HCT116 (cell line): ENCODE measurements around the gene NKAIN4. TPM values are rescaled to one million over a fixed set of nuclear protein-coding genes. Genes with fewer than 3 reads are reported as not detected.

ENCODE experiments used
- ATAC-seq: fragments of 200-7000 bp; cut with Tn5 transposase; 2 replicates; pipeline ENCODE4 v1.9.1; 2020; ENCODE audit warnings: mild to moderate bottlenecking, moderate library complexity
- BruUV-seq: library from RNA; stranded (reverse); fragments of 400-500 nt; replicated peaks from 2 replicates; lab custom pipeline; 2021; lab: Mats Ljungman, UMichigan
- CTCF ChIA-PET: fragments of 300-600 bp; sonication (Branson Sonifier 250); formaldehyde crosslinking; loops from one replicate; lab custom pipeline; 2021; ENCODE audit warnings: antibody characterized with exemption; lab: Charles Lee
- POLR2A ChIA-PET: fragments of 300-600, 350-600 bp; sonication (Branson Sonifier 250); formaldehyde crosslinking; loops from one replicate; lab custom pipeline; 2021; ENCODE audit warnings: antibody characterized with exemption; lab: Charles Lee
- RAD21 ChIA-PET, 2 experiments: fragments of 300-600 bp; sonication (Branson Sonifier 250); formaldehyde crosslinking; loops; one replicate each; lab custom pipeline; 2023; ENCODE audit warnings: low total read pairs in 2 of 2; ENCODE audit not compliant: uncharacterized antibody in 2 of 2, unreplicated experiment in 2 of 2, low non-redundant PET in 1 of 2; lab: Charles Lee
- DNase-seq: peaks from one replicate; pipeline ENCODE4 v3.0.0-alpha.2; 2010; ENCODE audit warnings: low read depth, low spot score
- H2AFZ ChIP-seq: fragments of 200-600 bp; shearing (Covaris generic), sonication (generic); 2 replicates; pipeline ENCODE4 v1.6.1; 2017; ENCODE audit warnings: low read depth, mixed run types, mixed read lengths, antibody characterized with exemption, low read length; ENCODE audit not compliant: poor library complexity, severe bottlenecking
- H3K27ac ChIP-seq: 2 replicates; pipeline ENCODE4 v1.5.1; 2012; ENCODE audit warnings: low read depth, low read length
- H3K27me3 ChIP-seq: fragments of 200-600 bp; sonication (generic); 2 replicates; pipeline ENCODE4 v1.6.1; 2016; ENCODE audit warnings: mixed run types, low read length, mixed read lengths; ENCODE audit not compliant: insufficient read depth
- H3K36me3 ChIP-seq, 2 experiments: fragments of 200-500 bp in 1 of 2; fragments of 200-600 bp in 1 of 2; sonication (Bioruptor generic) in 1 of 2; sonication (generic) in 1 of 2; 2 replicates each; pipeline versions ENCODE4 v1.5.1 to v1.6.1; 2014 to 2016; ENCODE audit warnings: low read length in 2 of 2, inconsistent platforms in 1 of 2, mixed read lengths in 1 of 2, mixed run types in 1 of 2; ENCODE audit not compliant: insufficient read depth in 2 of 2, control insufficient read depth in 1 of 2
- H3K4me1 ChIP-seq, 2 experiments: fragments of 200-600 bp in 1 of 2; sonication (generic) in 1 of 2; 2 replicates each; pipeline versions ENCODE4 v1.5.1 to v1.6.1; 2012 to 2017; ENCODE audit warnings: low read length in 2 of 2, inconsistent platforms in 1 of 2, mild to moderate bottlenecking in 1 of 2, mixed read lengths in 1 of 2, mixed run types in 1 of 2, moderate library complexity in 1 of 2; ENCODE audit not compliant: insufficient read depth in 2 of 2, control insufficient read depth in 1 of 2
- H3K4me2 ChIP-seq: fragments of 200-600 bp; sonication (generic); 2 replicates; pipeline ENCODE4 v1.6.1; 2017; ENCODE audit warnings: mixed run types, low read length, mixed read lengths
- H3K4me3 ChIP-seq, 2 experiments: fragments of 200-600 bp in 1 of 2; sonication (generic) in 1 of 2; replicated peaks in 1 of 2; 2 replicates each; pipeline ENCODE4 v1.5.1; 2011 to 2016; ENCODE audit warnings: low read length in 2 of 2, control low read depth in 1 of 2, low read depth in 1 of 2, mild to moderate bottlenecking in 1 of 2, mixed read lengths in 1 of 2, mixed run types in 1 of 2
- H3K79me2 ChIP-seq: fragments of 200-600 bp; sonication (generic); 2 replicates; pipeline ENCODE4 v1.6.1; 2017; ENCODE audit warnings: mild to moderate bottlenecking, mixed run types, low read length, moderate library complexity, mixed read lengths; ENCODE audit not compliant: insufficient read depth
- H3K9ac ChIP-seq: fragments of 200-600 bp; sonication (generic); 2 replicates; pipeline ENCODE4 v1.6.1; 2016; ENCODE audit warnings: low read length, mixed read lengths
- H3K9me2 ChIP-seq: fragments of 200-600 bp; sonication (generic), shearing (Covaris generic); 2 replicates; pipeline ENCODE4 v1.6.1; 2017; ENCODE audit warnings: mixed run types, mild to moderate bottlenecking, moderate library complexity; ENCODE audit not compliant: insufficient read depth
- H3K9me3 ChIP-seq, 2 experiments: fragments of 200-500 bp in 1 of 2; fragments of 200-600 bp in 1 of 2; sonication (Bioruptor generic) in 1 of 2; sonication (generic) in 1 of 2; 2 replicates each; pipeline ENCODE4 v1.6.1; 2014 to 2017; ENCODE audit warnings: low read length in 2 of 2, mixed read lengths in 2 of 2, inconsistent platforms in 1 of 2, low read depth in 1 of 2, mild to moderate bottlenecking in 1 of 2, mixed run types in 1 of 2, moderate library complexity in 1 of 2; ENCODE audit not compliant: control insufficient read depth in 1 of 2, insufficient read depth in 1 of 2
- H4K20me1 ChIP-seq: fragments of 200-600 bp; sonication (generic), shearing (Covaris generic); 2 replicates; pipeline ENCODE4 v1.6.1; 2017; ENCODE audit warnings: mixed run types, mild to moderate bottlenecking, moderate library complexity; ENCODE audit not compliant: insufficient read depth
- CEBPB ChIP-seq: IDR thresholded peaks from 2 replicates; pipeline ENCODE4 v1.6.1; 2012; ENCODE audit warnings: low read depth
- EGR1 ChIP-seq: IDR thresholded peaks from 2 replicates; pipeline ENCODE4 v1.6.1; 2012; ENCODE audit warnings: low read depth
- ELF1 ChIP-seq: IDR thresholded peaks from 2 replicates; pipeline ENCODE4 v1.6.1; 2012; ENCODE audit warnings: low read depth, borderline replicate concordance
- EZH2 ChIP-seq: fragments of 200-600 bp; sonication (generic); IDR thresholded peaks from 2 replicates; pipeline ENCODE4 v1.6.1; 2017; ENCODE audit warnings: antibody characterized with exemption, mixed run types
- EZH2phosphoT487 ChIP-seq: fragments of 200-600 bp; IDR thresholded peaks from 2 replicates; pipeline ENCODE4 v1.6.1; 2018; ENCODE audit warnings: antibody characterized with exemption, borderline replicate concordance
- JUND ChIP-seq: IDR thresholded peaks from 2 replicates; pipeline ENCODE4 v1.6.1; 2012
- MAX ChIP-seq: IDR thresholded peaks from 2 replicates; pipeline ENCODE4 v1.6.1; 2012
- POLR2AphosphoS5 ChIP-seq: IDR thresholded peaks from 2 replicates; pipeline ENCODE4 v1.6.1; 2011; ENCODE audit warnings: mild to moderate bottlenecking, low read depth, low read length, moderate library complexity
- RAD21 ChIP-seq: IDR thresholded peaks from 2 replicates; pipeline ENCODE4 v1.6.1; 2012; ENCODE audit warnings: low read depth, mild to moderate bottlenecking
- REST ChIP-seq: IDR thresholded peaks from 2 replicates; pipeline ENCODE4 v1.6.1; 2012; ENCODE audit warnings: low read depth
- SIN3A ChIP-seq: IDR thresholded peaks from 2 replicates; pipeline ENCODE4 v1.6.1; 2012; ENCODE audit warnings: low read depth
- SP1 ChIP-seq: IDR thresholded peaks from 2 replicates; pipeline ENCODE4 v1.6.1; 2012; ENCODE audit warnings: low read depth
- SRF ChIP-seq: IDR thresholded peaks from 2 replicates; pipeline ENCODE4 v1.6.1; 2012; ENCODE audit warnings: low read depth
- YY1 ChIP-seq: IDR thresholded peaks from 2 replicates; pipeline ENCODE4 v1.6.1; 2011; ENCODE audit warnings: low read length, low read depth, moderate library complexity, mild to moderate bottlenecking; ENCODE audit not compliant: insufficient replicate concordance; ENCODE audit errors: extremely low read depth
- ZNF274 ChIP-seq: fragments of 200-500 bp; sonication (Bioruptor generic); IDR thresholded peaks from 2 replicates; pipeline ENCODE4 v1.6.1; 2014; ENCODE audit warnings: mild to moderate bottlenecking, low read depth, low read length, inconsistent platforms
- intact Hi-C: fragments of 100-400 bp; cut with micrococcal nuclease; formaldehyde crosslinking; loops from 2 replicates; pipeline ENCODE4 v1.10.0; 2022
- total RNA-seq: library from RNA; stranded (reverse); gene quantifications from one replicate; pipeline ENCODE4 v1.2.1, GENCODE V29; 2021; ENCODE audit not compliant: unreplicated experiment

Gene NKAIN4
- total RNA-seq, 1 experiment from 2014 or later, result not detected

GRCh38 chr20:63240004-63240403, 14.3 kb downstream of the NKAIN4 start (continued):
- TF ChIP-seq REST (no peak), CEBPB (no peak), SP1 (no peak), EGR1 (no peak), SIN3A (no peak), YY1 (no peak), EZH2 (no peak), SRF (no peak), ELF1 (no peak), JUND (no peak), EZH2phosphoT487 (no peak)

- ATAC-seq, result no peak
- Histone ChIP-seq H3K27me3 (no peaks in the 10 kb centered on the region), H3K4me3 (no peak overlapping the region), H3K27ac (no peak overlapping the region), H2AFZ (no peak overlapping the region), H3K9me3 (no peaks in the 10 kb centered on the region), H3K4me2 (no peak overlapping the region), H3K36me3 (no peaks in the 10 kb centered on the region), H3K79me2 (no peaks in the 10 kb centered on the region), H3K9me2 (no peaks in the 10 kb centered on the region), H4K20me1 (no peaks in the 10 kb centered on the region), H3K9ac (no peak overlapping the region), H3K4me1 (peaks cover 6 to 18% of the 10 kb centered on the region in 2 experiments; a peak in 3 of 4 replicates)
- TF ChIP-seq YY1 (no peak), CEBPB (no peak), SRF (no peak), ZNF274 (no peak), RAD21 (no peak), MAX (no peak), POLR2AphosphoS5 (no peak), EZH2 (no peak)
- no peak for DNase-seq
- ChIA-PET RAD21 (no interaction called here), POLR2A (no interaction called here), CTCF (interaction anchor here (1.7 kb wide), 1 partner anchor 16 kb away, joined by 9 read pairs; no protein-coding TSS in a partner anchor)
- intact Hi-C loops, result no loop called here
- no TSS peak for BruUV-seq
These were observed 14.8 kb downstream of the NKAIN4 start for GRCh38 chr20:63239431-63239830.
